ENCODE results near the gene MTM1.

MTM1 gene

GRCh38 chrX:150698981-150699380, 130.6 kb downstream of the MTM1 start:
- H2BK15ac ChIP-seq (ENCODE audit: low read depth, poor library complexity, severe bottlenecking): no peak overlapping the region
- H3K14ac ChIP-seq (ENCODE audit: low read length in 2 of 2): no peak overlapping the region
- no peak overlapping the region for H3K23ac ChIP-seq (ENCODE audit: low read length in 2 of 2)
- H3K4ac ChIP-seq (ENCODE audit: low read depth in 1 of 2, low read length in 2 of 2): no peak overlapping the region
- H3K27me3 ChIP-seq (ENCODE audit: control insufficient read depth in 1 of 2, insufficient read depth in 1 of 2, low read length in 2 of 2): peaks cover 0 to 3% of the 10 kb centered on the region in 2 experiments
- H3K18ac ChIP-seq (ENCODE audit: low read depth in 1 of 2, low read length in 2 of 2): no peak overlapping the region
- H2AK5ac ChIP-seq (ENCODE audit: low read length, severe bottlenecking): no peak overlapping the region
- no peak overlapping the region for H2BK5ac ChIP-seq (ENCODE audit: low read depth, low read length, poor library complexity, severe bottlenecking)
- no CpG with 5 or more reads among the region's 2 CpGs for WGBS
- no peak overlapping the region for H3K27ac ChIP-seq (ENCODE audit: low read length, poor library complexity, severe bottlenecking)
- H2BK12ac ChIP-seq (ENCODE audit: low read length in 2 of 2): no peak overlapping the region
- H2AFZ ChIP-seq (ENCODE audit: low read depth, low read length): no peak overlapping the region
- DNase-seq: no peak
- no peak overlapping the region for H4K8ac ChIP-seq (ENCODE audit: low read length)
- no peak overlapping the region for H4K91ac ChIP-seq (ENCODE audit: low read length)
- H3K79me1 ChIP-seq (replicated peaks; ENCODE audit: low read length, poor library complexity, severe bottlenecking): no peaks in the 10 kb centered on the region
- H3K9me3 ChIP-seq (ENCODE audit: control insufficient read depth, low read length): no peaks in the 10 kb centered on the region
- no peak overlapping the region for H2BK120ac ChIP-seq (ENCODE audit: low read depth, low read length)
- peaks cover 1% of the 10 kb centered on the region for H3K4me1 ChIP-seq (ENCODE audit: control insufficient read depth, insufficient read depth, low read depth, low read length)
- H3K36me3 ChIP-seq (ENCODE audit: control insufficient read depth in 1 of 2, insufficient read depth in 2 of 2, low read depth in 1 of 2, low read length in 2 of 2): peaks cover 0 to 5% of the 10 kb centered on the region in 2 experiments
- no peak overlapping the region for H3K4me2 ChIP-seq (ENCODE audit: low read length, poor library complexity, severe bottlenecking)
- H3K4me3 ChIP-seq (ENCODE audit: insufficient read depth in 1 of 2, low read depth in 1 of 2, low read length in 2 of 2): no peak overlapping the region
- no peak overlapping the region for H3K9ac ChIP-seq (ENCODE audit: low read length)

- Histone ChIP-seq H4K91ac (ENCODE audit: low read length) (no peak overlapping the region), H2AFZ (ENCODE audit: low read depth, low read length) (no peak overlapping the region), H2BK5ac (ENCODE audit: low read depth, low read length, poor library complexity, severe bottlenecking) (no peak overlapping the region), H2BK12ac (ENCODE audit: low read length in 2 of 2) (no peak overlapping the region), H3K14ac (ENCODE audit: low read length in 2 of 2) (no peak overlapping the region), H3K18ac (ENCODE audit: low read depth in 1 of 2, low read length in 2 of 2) (no peak overlapping the region), H3K4me1 (ENCODE audit: control insufficient read depth, insufficient read depth, low read depth, low read length) (peaks cover 5% of the 10 kb centered on the region), H2AK5ac (ENCODE audit: low read length, severe bottlenecking) (no peak overlapping the region), H3K4me3 (ENCODE audit: insufficient read depth in 1 of 2, low read depth in 1 of 2, low read length in 2 of 2) (no peak overlapping the region), H3K4me2 (ENCODE audit: low read length, poor library complexity, severe bottlenecking) (no peak overlapping the region), H3K79me1 (replicated peaks; ENCODE audit: low read length, poor library complexity, severe bottlenecking) (peaks cover 5% of the 10 kb centered on the region), H3K23ac (ENCODE audit: low read length in 2 of 2) (no peak overlapping the region), H2BK15ac (ENCODE audit: low read depth, poor library complexity, severe bottlenecking) (no peak overlapping the region), H3K27me3 (ENCODE audit: control insufficient read depth in 1 of 2, insufficient read depth in 1 of 2, low read length in 2 of 2) (peaks cover 0 to 3% of the 10 kb centered on the region in 2 experiments), H2BK120ac (ENCODE audit: low read depth, low read length) (no peak overlapping the region), H3K36me3 (ENCODE audit: control insufficient read depth in 1 of 2, insufficient read depth in 2 of 2, low read depth in 1 of 2, low read length in 2 of 2) (peaks cover 0 to 5% of the 10 kb centered on the region in 2 experiments), H3K27ac (ENCODE audit: low read length, poor library complexity, severe bottlenecking) (no peak overlapping the region), H3K9ac (ENCODE audit: low read length) (no peak overlapping the region), H4K8ac (ENCODE audit: low read length) (no peak overlapping the region), H3K4ac (ENCODE audit: low read depth in 1 of 2, low read length in 2 of 2) (no peak overlapping the region), H3K9me3 (ENCODE audit: control insufficient read depth, low read length) (no peaks in the 10 kb centered on the region)
- no peak for DNase-seq
These were observed 131.7 kb downstream of the MTM1 start for GRCh38 chrX:150700107-150700506.

GRCh38 chrX:150701377-150701776, 133.0 kb downstream of the MTM1 start:
- no CpG with 5 or more reads among the region's 1 CpG for WGBS
- H3K36me3 ChIP-seq (ENCODE audit: control insufficient read depth in 1 of 2, insufficient read depth in 2 of 2, low read depth in 1 of 2, low read length in 2 of 2): peaks cover 0 to 5% of the 10 kb centered on the region in 2 experiments

GRCh38 chrX:150702966-150703694, 134.7 kb downstream of the MTM1 start:
- H2BK15ac ChIP-seq (ENCODE audit: low read depth, poor library complexity, severe bottlenecking): no peak overlapping the region
- no peak overlapping the region for H4K8ac ChIP-seq (ENCODE audit: low read length)
- H3K18ac ChIP-seq (ENCODE audit: low read depth in 1 of 2, low read length in 2 of 2): no peak overlapping the region
- no peak overlapping the region for H2BK5ac ChIP-seq (ENCODE audit: low read depth, low read length, poor library complexity, severe bottlenecking)
- H2AK5ac ChIP-seq (ENCODE audit: low read length, severe bottlenecking): no peak overlapping the region
- H3K4ac ChIP-seq (ENCODE audit: low read depth in 1 of 2, low read length in 2 of 2): no peak overlapping the region
- no peak overlapping the region for H4K91ac ChIP-seq (ENCODE audit: low read length)
- WGBS: no CpG with 5 or more reads among the region's 1 CpG
- H2BK120ac ChIP-seq (ENCODE audit: low read depth, low read length): no peak overlapping the region
- H3K14ac ChIP-seq (ENCODE audit: low read length in 2 of 2): no peak overlapping the region
- no peak overlapping the region for H2BK12ac ChIP-seq (ENCODE audit: low read length in 2 of 2)
- H3K27ac ChIP-seq (ENCODE audit: low read length, poor library complexity, severe bottlenecking): no peak overlapping the region
- no peak overlapping the region for H3K4me3 ChIP-seq (ENCODE audit: insufficient read depth in 1 of 2, low read depth in 1 of 2, low read length in 2 of 2)
- no peak overlapping the region for H2AFZ ChIP-seq (ENCODE audit: low read depth, low read length)
- H3K4me1 ChIP-seq (ENCODE audit: control insufficient read depth, insufficient read depth, low read depth, low read length): peaks cover 5% of the 10 kb centered on the region
- peaks cover 8% of the 10 kb centered on the region for H3K79me1 ChIP-seq (replicated peaks; ENCODE audit: low read length, poor library complexity, severe bottlenecking)
- no peaks in the 10 kb centered on the region for H3K27me3 ChIP-seq (ENCODE audit: control insufficient read depth in 1 of 2, insufficient read depth in 1 of 2, low read length in 2 of 2)
- DNase-seq: no peak
- H3K9ac ChIP-seq (ENCODE audit: low read length): no peak overlapping the region
- no peaks in the 10 kb centered on the region for H3K9me3 ChIP-seq (ENCODE audit: control insufficient read depth, low read length)
- H3K36me3 ChIP-seq (ENCODE audit: control insufficient read depth in 1 of 2, insufficient read depth in 2 of 2, low read depth in 1 of 2, low read length in 2 of 2): peaks cover 0 to 5% of the 10 kb centered on the region in 2 experiments
- no peak overlapping the region for H3K4me2 ChIP-seq (ENCODE audit: low read length, poor library complexity, severe bottlenecking)
- H3K23ac ChIP-seq (ENCODE audit: low read length in 2 of 2): no peak overlapping the region

More at GRCh38 chrX:150701377-150701776, 133.0 kb downstream of the MTM1 start:
- H2BK15ac ChIP-seq (ENCODE audit: low read depth, poor library complexity, severe bottlenecking): no peak overlapping the region
- no peak overlapping the region for H2BK5ac ChIP-seq (ENCODE audit: low read depth, low read length, poor library complexity, severe bottlenecking)
- H3K79me1 ChIP-seq (replicated peaks; ENCODE audit: low read length, poor library complexity, severe bottlenecking): peaks cover 8% of the 10 kb centered on the region
- peaks cover 5% of the 10 kb centered on the region for H3K4me1 ChIP-seq (ENCODE audit: control insufficient read depth, insufficient read depth, low read depth, low read length)
- no peak overlapping the region for H3K27ac ChIP-seq (ENCODE audit: low read length, poor library complexity, severe bottlenecking)
- no peak overlapping the region for H3K4me2 ChIP-seq (ENCODE audit: low read length, poor library complexity, severe bottlenecking)
- H3K4me3 ChIP-seq (ENCODE audit: insufficient read depth in 1 of 2, low read depth in 1 of 2, low read length in 2 of 2): no peak overlapping the region
- H4K8ac ChIP-seq (ENCODE audit: low read length): no peak overlapping the region
- no peak overlapping the region for H2BK12ac ChIP-seq (ENCODE audit: low read length in 2 of 2)
- H3K23ac ChIP-seq (ENCODE audit: low read length in 2 of 2): no peak overlapping the region
- no peak overlapping the region for H3K18ac ChIP-seq (ENCODE audit: low read depth in 1 of 2, low read length in 2 of 2)
- no peak overlapping the region for H2BK120ac ChIP-seq (ENCODE audit: low read depth, low read length)
- H3K9ac ChIP-seq (ENCODE audit: low read length): no peak overlapping the region
- peaks cover 0 to 3% of the 10 kb centered on the region in 2 experiments for H3K27me3 ChIP-seq (ENCODE audit: control insufficient read depth in 1 of 2, insufficient read depth in 1 of 2, low read length in 2 of 2)
- no peaks in the 10 kb centered on the region for H3K9me3 ChIP-seq (ENCODE audit: control insufficient read depth, low read length)
- no peak overlapping the region for H3K4ac ChIP-seq (ENCODE audit: low read depth in 1 of 2, low read length in 2 of 2)
- no peak overlapping the region for H2AK5ac ChIP-seq (ENCODE audit: low read length, severe bottlenecking)
- H4K91ac ChIP-seq (ENCODE audit: low read length): no peak overlapping the region
- no peak overlapping the region for H2AFZ ChIP-seq (ENCODE audit: low read depth, low read length)
- no peak for DNase-seq
- H3K14ac ChIP-seq (ENCODE audit: low read length in 2 of 2): no peak overlapping the region
